GOT3 (cell line): ENCODE measurements around the gene UBE2L6.

ENCODE experiments used
- DNase-seq: peaks from one replicate; lab custom pipeline; 2025; ENCODE audit warnings: mixed read lengths; lab: John Stamatoyannopoulos, UW

Gene UBE2L6

GRCh38 chr11:57530215-57530595 lies 37.3 kb downstream of the UBE2L6 start:
- DNase-seq: no peak

DNA sequence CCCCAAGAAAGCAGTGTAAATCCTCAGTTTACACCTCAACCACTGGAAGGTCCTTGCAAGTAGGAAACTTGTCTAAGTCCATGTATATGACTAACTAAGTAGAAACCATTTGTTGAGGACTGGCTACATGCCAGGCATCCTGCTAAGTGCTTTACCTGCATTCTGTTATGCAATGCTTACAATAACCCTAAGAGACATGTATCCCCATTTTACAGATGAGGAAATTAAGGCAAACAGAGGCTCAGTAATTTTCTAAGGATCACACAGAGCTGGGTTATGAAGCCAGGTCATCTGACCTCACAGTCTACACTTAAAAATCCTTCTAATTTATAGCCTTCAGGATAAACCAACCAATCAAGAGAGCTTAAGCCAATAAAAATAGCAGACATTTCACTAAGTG lies 38.5 kb downstream of the UBE2L6 start:
- DNase-seq: no peak

GRCh38 chr11:57527056-57527631 lies 40.3 kb downstream of the UBE2L6 start:
- no peak for DNase-seq

GRCh38 chr11:57523419-57523818 lies 44.1 kb downstream of the UBE2L6 start:
- DNase-seq: no peak

DNA sequence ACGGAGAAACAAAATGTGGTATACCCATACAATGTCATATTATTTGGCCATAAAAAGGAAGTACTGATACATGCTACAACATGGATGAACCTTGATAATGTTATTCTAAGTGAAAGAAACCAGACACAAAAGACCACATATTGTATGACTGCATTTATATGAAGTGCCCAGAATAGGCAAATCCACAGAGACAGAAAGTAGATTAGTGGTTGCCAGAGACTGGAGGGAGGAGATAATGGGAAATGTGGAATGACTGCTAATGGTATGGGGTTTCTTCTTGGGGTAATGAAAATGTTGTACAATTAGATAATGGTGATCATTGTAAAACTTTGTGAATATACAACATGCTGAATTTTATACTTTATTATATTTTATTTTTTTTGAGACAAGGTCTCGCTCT lies 46.4 kb downstream of the UBE2L6 start:
- no peak for DNase-seq

GRCh38 chr11:57516061-57516443 lies 51.4 kb downstream of the UBE2L6 start:
- DNase-seq: no peak

- DNase-seq: no peak
Measured at GRCh38 chr11:57515332-57516060, 52.0 kb downstream of the UBE2L6 start, which contains the start of gene SLC43A1. TSS of gene SLC43A1 (minus strand) at chr11:57515702. CDS start at chr11:57514111, 1,591 bp downstream.

DNA sequence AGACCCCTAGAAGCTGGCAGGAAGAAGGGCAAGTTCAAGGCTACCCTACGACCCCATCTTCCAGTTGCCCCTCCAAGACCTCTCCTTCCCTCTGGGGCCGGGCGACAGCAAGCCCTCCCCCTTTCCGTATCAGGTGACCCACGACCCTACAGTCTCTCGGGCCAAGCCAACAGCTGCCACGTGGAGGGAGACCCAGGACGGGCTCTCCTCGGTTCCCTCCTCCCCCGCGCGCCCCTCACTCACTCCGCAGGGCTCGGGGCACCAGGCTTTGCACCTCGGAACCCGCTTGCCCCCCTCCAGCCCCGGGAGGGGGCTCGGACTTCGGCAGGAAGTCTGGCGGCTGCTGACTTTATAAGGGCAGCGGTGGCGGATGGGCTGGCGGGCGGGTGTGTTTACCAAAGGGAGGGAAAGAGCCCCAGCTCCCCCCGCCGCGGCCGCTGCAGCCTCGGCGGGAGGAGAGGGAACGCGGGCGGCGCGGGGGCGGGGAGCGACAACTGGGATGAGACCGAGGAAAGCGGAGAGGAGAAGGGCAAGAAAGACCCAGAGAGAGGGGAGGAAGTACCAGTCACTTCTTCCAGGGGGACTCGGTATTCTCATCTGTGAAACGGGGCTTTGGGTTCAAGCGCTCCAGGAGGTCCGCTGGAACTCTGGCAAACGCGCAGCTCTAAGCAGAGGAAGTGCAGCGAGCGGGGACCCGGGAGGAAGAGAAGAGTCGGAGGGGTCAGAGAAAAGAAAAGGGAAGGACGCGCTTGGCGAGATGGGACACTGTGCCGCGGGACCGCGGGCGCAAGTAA lies 52.7 kb downstream of the UBE2L6 start:
- DNase-seq: no peak

- DNase-seq: no peak
Measured at GRCh38 chr11:57513911-57514537, 53.4 kb downstream of the UBE2L6 start.

DNA sequence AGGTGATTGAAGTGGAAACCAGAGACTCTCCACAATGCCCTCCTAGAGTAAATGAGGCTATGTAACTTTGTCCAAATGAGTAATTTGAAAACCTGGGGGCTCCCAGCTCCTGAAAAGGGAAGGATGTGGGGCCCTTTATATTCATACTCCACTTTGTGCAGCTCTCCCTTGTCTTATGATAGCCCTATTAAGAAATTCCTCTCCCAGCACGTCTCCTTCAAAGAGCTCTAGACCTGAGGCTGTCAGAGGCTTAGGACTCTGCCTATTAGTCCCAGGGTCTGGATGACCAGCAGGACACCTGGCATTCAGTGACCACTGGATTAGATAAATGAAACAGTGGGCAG lies 54.0 kb downstream of the UBE2L6 start:
- no peak for DNase-seq

- DNase-seq: no peak
Measured at GRCh38 chr11:57512646-57513451, 54.6 kb downstream of the UBE2L6 start.

- DNase-seq: no peak
Measured at GRCh38 chr11:57511741-57512430, 55.6 kb downstream of the UBE2L6 start.

DNA sequence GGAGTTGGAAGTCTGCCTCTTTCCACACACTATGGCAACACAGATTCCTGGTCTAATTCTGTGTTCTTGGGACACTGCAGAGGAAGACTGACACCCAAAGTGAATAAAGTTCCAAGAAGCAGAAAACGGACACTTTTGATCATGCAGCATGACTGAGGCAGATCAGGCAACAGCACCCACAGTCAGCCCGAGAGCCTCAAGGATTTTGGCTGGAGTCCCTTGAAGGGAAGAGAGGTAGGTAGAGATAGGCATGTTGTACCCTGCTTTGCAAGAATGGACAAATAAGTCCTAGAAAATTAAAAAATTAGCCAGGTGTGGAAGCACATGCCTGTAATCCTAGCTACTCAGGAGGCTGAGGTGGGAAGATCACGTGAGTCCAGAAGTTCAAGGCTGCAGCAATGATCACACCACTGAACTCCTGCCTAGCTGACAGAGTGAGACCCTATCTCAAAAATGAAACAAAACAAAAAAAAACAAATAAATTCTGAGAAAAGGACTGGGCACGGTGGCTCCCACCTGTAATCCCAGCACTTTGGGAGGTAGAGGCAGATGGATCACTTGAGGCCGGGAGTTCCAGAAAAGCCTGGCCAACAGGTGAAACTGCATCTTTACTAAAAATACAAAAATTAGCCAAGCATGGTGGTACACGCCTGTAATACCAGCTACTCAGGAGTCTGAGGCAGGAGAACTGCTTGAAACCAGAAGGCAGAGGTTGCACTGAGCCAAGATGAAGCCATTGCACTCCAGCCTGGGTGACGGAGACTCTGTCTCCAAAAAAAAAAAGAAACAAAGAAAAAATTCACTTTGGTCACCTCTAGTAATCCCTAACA lies 58.9 kb downstream of the UBE2L6 start:
- DNase-seq: no peak

- DNase-seq: no peak
Measured at GRCh38 chr11:57506522-57506921, 61.0 kb downstream of the UBE2L6 start.

DNA sequence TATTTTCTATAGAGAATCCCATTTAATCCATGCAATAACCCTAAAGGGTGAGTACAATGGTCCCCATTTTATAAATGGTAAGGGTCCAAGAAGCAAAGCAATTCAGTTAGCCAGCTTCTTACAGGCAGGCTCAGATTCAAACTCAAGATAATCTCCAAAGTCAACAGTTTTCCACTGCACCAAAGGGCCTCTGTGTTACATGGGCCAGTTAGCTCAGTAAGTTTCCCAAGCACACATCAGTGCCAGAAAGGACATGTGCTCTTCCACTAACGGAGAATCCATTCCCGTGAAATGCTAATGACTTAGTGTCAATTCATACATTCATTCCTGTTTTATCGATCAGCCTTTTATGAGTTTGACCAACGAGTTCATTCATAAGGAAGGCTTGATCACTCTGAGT lies 63.0 kb downstream of the UBE2L6 start:
- no peak for DNase-seq

DNA sequence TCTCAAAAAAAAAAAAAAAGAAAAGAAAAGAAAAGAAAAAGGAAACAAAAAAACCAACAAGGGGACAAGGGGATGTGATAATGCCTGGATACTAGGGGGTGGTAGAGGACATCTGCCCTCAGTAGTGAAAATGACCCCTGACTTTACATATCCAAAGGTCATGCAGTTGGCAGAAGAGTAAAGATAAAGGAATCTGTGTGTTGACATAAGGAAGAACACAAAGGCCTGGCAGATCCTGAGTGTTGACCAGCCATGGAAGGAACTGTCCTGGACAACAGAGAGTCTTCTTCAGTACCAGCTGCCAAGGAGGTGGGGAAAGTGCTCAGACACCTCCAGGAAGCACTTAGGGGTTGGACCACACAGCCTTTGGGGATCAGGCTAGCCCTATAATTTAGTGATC lies 64.6 kb downstream of the UBE2L6 start:
- DNase-seq: no peak

DNA sequence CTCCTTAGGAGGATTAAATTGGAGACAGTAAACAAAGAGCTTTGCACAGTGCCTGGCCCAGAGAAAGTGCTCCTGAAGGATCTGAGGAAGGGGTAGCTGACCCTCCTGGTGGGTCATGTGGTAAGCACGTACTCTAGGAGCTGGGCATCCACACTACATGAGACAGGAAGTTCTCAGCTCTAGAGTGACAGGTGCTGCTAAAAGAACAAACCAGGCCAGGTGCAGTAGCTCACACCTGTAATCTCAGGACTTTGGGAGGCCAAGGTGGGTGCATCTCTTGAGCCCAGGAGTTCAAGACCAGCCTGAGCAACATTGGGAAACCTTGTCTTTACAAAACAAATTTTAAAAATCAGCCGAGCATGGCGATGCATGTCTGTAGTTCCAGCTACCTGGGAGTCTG lies 65.1 kb downstream of the UBE2L6 start:
- DNase-seq: no peak

DNA sequence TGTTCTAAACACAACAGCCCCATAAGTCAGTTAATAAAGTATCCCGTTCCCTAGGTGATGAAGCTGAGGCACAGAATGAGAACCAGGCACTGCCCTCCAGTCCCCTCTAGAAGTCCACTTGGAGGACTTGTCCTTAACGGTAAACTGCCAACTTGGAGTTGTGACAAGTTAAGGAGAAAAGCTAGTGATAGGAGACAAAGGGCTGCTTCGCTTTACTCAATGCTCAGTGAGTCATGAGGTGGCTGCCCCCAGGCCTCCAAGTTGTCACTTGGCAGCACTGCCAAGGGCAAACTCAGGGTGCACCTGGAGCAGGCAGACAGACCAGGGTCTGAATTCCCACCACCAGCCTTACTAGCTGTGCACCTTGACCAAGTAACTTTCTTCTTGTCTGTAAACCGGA lies 65.5 kb downstream of the UBE2L6 start:
- DNase-seq: no peak
